Measurements from ENCODE around the gene AUP1. TPM values are rescaled to one million over a fixed set of nuclear protein-coding genes. Genes with fewer than 3 reads are reported as not detected.

AUP1 gene
- total RNA-seq, 1 donor from 2014 or later: 120 TPM

DNA sequence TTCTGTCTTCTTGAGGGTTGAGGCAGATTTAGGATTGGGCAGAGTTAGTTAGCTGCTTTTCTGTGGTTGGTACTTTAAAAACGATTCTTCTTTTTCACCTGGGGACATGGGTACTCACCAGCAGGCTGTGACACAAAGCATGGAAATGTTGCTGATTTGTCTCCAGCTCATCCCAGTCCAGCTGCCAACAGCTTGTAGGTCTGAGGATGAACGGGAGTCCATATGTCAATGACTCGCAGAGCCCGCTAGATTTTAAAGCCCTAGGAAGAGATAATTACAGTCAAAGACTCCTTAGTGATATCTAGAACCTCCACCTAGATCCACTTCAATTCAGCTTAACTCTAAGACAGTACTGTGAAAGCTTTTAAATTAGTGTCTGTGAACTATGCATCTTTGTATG lies 45.8 kb upstream of the AUP1 start:
- Histone ChIP-seq H3K9me3 (no peaks in the 10 kb centered on the region), H3K27me3 (no peaks in the 10 kb centered on the region), H3K27ac (no peak overlapping the region), H3K36me3 (no peaks in the 10 kb centered on the region), H3K4me3 (no peak overlapping the region), H3K4me1 (no peaks in the 10 kb centered on the region)
- no peak for DNase-seq (ENCODE audit: low spot score in 2 of 2)
- TF ChIP-seq, protein P1, sequence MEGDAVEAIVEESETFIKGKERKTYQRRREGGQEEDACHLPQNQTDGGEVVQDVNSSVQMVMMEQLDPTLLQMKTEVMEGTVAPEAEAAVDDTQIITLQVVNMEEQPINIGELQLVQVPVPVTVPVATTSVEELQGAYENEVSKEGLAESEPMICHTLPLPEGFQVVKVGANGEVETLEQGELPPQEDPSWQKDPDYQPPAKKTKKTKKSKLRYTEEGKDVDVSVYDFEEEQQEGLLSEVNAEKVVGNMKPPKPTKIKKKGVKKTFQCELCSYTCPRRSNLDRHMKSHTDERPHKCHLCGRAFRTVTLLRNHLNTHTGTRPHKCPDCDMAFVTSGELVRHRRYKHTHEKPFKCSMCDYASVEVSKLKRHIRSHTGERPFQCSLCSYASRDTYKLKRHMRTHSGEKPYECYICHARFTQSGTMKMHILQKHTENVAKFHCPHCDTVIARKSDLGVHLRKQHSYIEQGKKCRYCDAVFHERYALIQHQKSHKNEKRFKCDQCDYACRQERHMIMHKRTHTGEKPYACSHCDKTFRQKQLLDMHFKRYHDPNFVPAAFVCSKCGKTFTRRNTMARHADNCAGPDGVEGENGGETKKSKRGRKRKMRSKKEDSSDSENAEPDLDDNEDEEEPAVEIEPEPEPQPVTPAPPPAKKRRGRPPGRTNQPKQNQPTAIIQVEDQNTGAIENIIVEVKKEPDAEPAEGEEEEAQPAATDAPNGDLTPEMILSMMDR (IDR thresholded peaks at IDR 0.05): no peak
- intact Hi-C loops (cut with DNase I): no loop called here

DNA sequence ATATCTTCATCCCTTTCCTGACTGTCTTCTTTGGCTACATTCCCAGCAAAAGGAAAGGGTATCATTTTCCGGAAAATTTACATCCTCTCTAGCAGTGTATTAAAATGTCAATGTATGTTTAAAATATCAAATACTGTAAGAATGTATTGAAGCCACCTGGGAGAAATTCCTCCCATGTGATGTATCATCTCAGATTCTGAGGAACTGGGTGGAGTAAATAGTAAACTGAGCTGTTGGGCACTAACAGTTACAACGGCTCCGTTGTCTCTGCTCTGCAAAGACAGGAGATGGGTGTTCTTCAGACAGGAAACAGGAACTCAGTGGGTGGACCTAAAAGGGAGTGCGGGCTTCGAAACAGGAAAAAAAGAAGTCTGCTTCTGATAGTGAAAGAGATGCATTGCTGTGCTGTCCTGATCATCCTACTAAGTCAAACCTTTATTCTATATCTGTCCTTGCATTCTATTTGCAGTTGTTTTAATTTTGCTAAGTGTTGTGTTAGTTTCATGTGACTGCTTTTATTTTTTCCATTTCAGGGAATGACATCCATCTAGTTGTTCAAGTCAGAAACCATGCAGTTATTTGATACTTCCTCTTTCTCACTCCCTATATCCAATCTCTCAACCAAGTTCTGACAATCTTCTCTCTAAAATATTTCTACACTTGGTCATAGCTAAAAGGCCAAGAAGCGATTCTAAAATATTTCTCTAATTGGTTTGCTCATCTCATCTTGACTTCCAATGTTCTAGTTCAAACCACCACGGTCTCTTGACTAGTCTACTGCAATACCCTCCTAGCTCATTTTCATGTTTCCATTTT lies 44.4 kb upstream of the AUP1 start:
- no peaks in the 10 kb centered on the region for H3K4me1 ChIP-seq
- H3K27me3 ChIP-seq: no peaks in the 10 kb centered on the region
- no peaks in the 10 kb centered on the region for H3K36me3 ChIP-seq
- intact Hi-C loops (cut with DNase I): no loop called here
- no peak overlapping the region for H3K27ac ChIP-seq
- no peaks in the 10 kb centered on the region for H3K9me3 ChIP-seq
- TF ChIP-seq, protein P1 (IDR thresholded peaks at IDR 0.05): no peak
- no peak for DNase-seq (ENCODE audit: low spot score in 2 of 2)
- H3K4me3 ChIP-seq: no peak overlapping the region

DNA sequence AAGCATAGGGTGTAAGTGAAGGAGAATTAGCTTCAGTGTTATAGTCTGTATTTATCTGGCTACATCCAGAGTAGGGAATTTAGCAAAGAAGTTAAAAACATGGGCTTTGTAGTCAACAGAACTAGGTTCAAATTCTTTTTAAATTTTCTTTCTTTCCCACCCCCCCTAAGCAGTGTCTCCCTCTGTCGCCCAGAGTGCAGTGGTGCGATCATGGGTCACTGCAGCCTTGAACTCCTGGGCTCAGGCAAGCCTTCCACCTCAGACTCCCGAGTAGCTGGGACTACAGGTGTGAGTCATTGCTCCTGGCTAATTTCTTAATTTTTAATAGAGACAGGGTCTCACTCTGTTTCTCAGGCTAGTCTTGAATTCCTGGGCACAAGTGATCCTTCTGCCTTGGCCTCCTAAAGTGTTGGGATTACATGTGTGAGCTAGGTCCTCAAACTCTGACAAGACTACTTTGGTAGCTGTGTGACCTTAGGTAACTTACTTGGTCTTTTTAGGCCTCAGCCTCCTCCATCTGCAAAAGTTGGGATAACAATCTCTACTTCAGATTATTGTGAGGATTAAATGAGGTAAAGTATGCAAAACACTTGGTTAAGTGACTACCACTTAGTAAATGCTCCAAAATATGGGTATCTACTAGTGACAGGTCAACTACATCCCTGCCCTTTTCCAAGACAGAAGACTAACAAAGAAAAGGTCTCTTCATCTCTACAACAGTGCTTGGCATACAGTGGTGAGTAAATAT lies 42.8 kb upstream of the AUP1 start:
- Histone ChIP-seq H3K4me1 (peaks cover 0 to 8% of the 10 kb centered on the region in 2 donors), H3K27me3 (no peaks in the 10 kb centered on the region), H3K9me3 (no peaks in the 10 kb centered on the region), H3K27ac (no peak overlapping the region), H3K4me3 (no peak overlapping the region), H3K36me3 (no peaks in the 10 kb centered on the region)
- intact Hi-C loops (cut with DNase I): no loop called here
- DNase-seq (ENCODE audit: low spot score in 2 of 2): no peak
- TF ChIP-seq, protein P1 (IDR thresholded peaks at IDR 0.05): no peak

DNA sequence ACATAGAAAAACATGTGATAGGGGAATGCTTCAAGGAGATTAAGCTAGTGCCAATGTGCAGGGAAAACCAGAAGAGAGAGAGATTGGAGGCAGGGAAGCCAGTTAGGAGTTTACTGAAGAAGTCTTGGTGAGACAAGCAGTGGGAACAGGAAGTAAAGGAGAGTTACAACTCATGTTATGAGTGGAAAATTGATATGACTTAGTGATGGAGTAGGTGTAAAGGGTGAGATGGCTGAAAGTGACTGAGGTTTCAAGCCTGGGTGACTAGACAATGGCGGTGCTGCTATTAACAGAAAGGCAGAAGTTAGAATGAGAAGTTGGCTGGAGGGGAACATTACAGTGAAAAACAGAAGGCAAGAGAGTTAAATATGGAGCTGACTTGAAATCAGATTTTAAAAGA lies 41.6 kb upstream of the AUP1 start:
- TF ChIP-seq, protein P1 (IDR thresholded peaks at IDR 0.05): no peak
- Histone ChIP-seq H3K36me3 (no peaks in the 10 kb centered on the region), H3K9me3 (no peaks in the 10 kb centered on the region), H3K4me3 (no peak overlapping the region), H3K4me1 (peaks cover 0 to 14% of the 10 kb centered on the region in 2 donors), H3K27ac (no peak overlapping the region), H3K27me3 (no peaks in the 10 kb centered on the region)
- intact Hi-C loops (cut with DNase I): no loop called here
- no peak for DNase-seq (ENCODE audit: low spot score in 2 of 2)

DNA sequence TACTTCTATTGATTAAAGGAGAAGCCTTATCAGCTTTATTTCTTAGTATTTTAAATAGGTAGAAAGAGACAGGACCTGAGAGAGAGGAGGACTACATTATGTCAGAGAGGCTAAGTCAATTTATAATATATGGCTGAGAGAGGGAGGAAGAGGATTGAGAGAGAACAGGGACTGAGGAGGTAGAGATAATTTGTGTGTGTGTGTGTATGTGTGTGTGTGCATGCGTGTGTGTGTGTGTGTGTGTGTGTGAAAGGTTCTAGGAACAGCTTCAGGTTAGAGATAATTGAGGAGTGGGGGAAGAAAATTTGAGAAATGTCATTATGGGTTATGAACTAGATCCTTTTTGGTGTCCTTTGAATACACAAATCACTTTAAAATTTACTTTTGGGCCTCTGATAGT lies 40.2 kb upstream of the AUP1 start:
- Histone ChIP-seq H3K36me3 (no peaks in the 10 kb centered on the region), H3K27me3 (no peaks in the 10 kb centered on the region), H3K27ac (no peak overlapping the region), H3K9me3 (no peaks in the 10 kb centered on the region), H3K4me3 (no peak overlapping the region), H3K4me1 (peaks cover 0 to 14% of the 10 kb centered on the region in 2 donors)
- intact Hi-C loops (cut with DNase I): loop anchor here (2.0 kb wide), 1 partner anchor 21 kb away; no protein-coding TSS in a partner anchor
- TF ChIP-seq, protein P1 (IDR thresholded peaks at IDR 0.05): no peak
- no peak for DNase-seq (ENCODE audit: low spot score in 2 of 2)
